Activated CD8-positive, alpha-beta memory T cell treated with anti-CD3 and anti-CD28 coated beads for 1 hour (primary cell): ENCODE results near the gene CP.
"Not testable (repeated sequence)": the region's sequence is repeated elsewhere in the genome, so short reads cannot be mapped to it uniquely, and the experiment has no call there.

Source experiments
- DNase-seq, 2 donors: peaks; one replicate each; pipeline ENCODE4 v3.0.0-alpha.2; 2020; ENCODE audit warnings: low read depth in 1 of 2; ENCODE audit errors: extremely low read depth in 1 of 2

The CP gene

DNA sequence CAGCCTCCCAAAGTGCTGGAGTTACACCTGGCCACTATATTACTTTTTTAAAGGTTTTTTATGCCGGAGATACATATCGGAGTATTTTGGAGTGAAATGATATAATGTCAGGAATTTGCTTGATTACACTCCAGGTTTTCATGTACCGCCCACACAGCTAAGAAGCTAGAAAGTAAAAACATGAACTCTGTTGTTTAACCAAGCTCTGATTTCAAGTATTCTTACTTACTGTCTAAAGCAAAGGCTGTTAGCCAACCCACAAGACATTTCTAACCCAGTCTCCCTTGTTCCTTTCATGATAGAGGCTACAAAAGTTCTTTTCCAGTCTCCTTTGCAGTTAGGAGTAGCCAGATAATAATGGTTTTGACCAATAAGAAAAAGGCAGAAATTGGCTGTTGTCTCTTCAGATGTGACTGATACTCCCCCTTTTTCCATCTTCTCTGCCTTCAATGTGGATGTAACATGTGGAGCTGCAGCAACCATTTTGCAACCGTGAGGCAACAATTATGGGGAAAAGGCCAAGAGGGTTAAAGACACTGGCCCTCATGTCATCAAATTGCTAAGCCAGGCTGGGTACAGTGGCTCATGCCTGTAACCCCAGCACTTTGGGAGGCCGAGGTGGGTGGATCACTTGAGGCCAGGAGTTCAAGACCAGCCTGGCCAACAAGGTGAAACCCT lies 6.1 kb upstream of the CP start:
- DNase-seq: no peak

DNA sequence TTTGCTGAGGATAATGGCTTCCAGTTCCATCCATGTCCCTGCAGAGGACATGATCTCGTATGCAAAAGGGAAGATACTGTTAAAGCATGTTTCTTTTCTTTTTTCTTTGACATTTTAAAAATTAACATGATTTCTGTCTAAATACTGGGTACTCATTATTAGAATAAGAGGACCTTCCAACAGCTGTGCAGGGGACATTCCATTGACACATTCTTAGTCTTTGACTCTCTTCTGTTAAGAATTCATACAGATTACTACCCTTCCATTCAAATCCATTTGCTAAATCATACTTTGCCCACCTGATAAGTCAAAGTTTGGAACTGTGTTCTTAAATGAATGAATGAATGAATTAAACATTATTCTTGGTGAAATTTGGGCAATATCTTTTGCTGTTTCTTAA lies 5.1 kb upstream of the CP start:
- DNase-seq: no peak

DNA sequence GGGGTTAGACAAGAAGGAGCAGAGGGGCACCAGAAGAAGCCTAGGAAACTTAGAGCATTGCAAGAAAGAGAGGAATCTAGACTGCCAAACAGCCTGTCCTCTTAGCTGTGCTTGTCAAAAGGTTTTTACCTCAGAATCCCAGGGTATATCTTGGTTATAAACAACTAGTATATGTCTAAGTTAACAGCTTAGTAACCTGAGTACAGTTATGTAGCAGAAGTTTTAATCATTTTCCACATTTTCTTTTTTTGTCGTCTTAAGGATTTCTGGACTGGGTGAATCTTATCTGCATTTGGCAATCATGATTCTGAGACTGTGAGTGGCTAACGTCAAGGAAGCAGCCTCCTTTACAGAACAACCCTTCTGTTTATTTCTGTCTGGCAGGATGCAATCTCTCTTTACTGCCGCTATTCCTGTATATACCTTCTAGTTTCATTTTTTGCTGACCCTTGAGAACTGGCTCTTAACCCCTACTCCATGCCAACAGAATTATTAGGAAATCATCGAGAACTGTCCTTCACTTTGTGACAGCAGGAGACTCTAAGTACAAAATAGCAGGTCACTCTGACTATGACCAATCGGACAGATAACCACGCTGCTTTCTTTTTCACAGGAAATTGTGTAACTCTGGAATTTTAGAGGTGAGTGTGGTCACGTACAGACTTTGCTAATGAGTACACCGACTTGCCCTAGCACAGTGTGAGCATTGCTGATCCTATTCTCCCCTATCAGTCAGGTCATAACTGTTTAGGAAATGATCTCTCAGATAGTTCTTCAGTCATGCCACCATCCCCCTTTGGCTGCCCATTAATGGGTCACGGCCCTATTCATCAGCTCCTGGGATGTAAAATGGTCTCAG lies 3.3 kb upstream of the CP start:
- no peak for DNase-seq

DNA sequence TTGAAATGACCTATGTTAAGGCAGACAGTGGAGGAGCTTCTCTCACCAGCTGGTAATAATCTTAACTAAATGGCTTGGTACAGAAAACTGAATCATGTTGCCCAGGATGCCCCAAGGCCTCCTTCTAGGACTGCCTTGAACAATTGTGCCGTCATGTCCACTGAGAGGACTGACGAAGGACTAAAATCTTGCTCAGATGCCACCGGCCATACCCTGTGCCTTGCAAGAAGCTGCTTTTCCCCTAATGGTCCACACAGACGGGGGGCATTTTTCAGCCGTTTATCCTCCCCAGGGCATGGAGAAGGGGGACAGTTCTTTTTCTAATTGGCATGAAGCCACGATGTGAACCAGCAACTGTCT lies 1.8 kb upstream of the CP start:
- no peak for DNase-seq

DNA sequence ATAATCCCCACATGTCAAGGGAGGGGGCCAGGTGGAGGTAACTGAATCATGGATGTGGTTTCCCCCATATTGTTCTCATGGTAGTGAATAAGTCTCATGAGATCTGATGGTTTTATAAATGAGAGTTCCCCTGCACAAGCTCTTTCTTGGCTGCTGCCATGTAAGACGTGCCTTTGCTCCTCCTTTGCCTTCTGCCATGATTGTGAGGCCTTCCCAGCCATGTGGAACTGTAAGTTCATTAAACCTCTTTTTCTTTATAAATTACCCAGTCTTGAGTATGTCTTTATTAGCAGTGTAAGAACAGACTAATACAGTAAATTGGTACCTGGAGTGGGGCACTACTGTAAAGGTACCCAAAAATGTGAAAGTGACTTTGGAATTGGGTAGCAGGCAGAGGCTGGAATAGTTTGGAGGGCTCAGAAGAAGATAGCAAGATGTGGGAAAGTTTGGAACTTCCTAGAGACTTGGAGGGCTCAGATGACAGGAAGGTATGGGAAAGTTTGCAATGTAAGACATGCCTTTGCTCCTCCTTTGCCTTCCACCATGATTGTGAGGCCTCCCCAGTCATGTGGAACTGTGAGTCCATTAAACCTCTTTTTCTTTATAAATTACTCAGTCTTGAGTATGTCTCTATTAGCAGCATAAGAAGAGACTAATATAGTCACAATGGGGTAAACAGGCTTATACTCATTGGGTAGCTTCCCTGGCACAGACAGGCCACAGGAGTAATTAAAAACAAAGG lies 2.1 kb downstream of the CP start:
- not testable (repeated sequence) for DNase-seq

DNA sequence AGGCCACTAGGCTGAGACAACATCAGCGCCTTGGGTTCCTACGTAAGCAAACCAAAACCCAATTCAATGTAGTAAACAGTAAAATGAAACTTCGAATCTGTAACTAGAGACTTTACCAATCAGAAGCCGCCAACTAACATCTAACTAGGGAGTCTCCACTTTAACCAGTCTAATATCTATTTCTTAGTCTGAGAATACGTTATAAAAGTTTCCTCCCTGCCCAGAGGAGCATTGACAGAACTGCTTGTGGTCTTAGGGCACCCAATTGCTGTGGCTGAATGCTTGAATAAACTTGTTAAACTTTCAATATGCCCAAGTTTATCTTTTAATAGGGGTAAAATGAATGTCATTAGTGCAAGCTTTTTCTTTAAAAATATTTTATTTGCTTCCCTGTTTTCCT lies 4.3 kb downstream of the CP start:
- no peak for DNase-seq

DNA sequence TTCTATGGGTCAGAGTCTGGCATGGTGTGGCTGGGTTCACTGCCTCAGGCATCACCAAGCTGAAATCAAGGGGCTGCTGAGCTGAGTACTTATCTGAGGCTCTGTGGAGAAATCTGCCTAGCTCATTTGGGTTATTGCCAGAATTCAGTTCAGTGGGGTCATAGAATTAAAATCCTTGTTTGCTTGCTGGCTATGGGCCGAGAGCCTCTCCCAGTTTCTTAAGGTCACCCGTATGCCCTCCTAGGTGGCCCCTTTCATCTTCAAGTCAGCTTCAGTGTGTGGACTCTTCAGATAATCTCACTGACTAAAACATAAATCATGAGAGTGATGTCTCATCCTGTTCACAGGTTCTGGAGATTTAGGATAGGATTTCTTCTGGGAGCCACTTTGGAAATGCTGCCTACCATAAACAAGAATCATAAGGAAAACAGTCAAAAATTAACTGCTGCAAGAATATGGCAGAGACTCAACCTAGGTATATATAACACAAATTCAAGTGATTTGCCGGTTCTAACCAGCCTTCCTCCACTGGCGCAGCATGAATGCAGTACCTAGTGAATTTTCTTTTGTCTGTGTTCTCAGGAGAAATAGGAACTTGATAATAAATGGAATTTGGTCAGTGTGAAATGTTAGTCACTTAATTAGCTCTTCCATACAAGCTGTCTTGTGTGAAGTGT lies 5.3 kb downstream of the CP start:
- no peak for DNase-seq

DNA sequence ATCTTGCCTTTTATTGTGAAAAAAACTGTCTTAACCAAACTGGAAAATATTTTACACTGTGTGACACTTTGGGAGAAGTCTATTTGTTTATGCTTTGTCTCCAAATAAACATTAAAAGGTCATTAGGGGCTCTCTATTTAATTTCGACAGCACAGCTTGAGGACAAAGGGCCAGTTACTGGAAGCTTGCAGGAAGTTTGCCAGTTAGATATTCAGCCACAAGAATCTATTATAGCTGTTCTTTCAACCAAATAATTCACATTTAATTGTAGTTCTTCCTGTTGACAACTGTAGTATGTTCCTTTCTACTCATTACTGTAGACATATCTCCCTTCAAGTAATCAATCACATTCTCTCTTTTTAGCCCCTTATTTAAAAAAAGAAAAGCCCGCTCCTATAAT lies 6.1 kb downstream of the CP start:
- DNase-seq: no peak

DNA sequence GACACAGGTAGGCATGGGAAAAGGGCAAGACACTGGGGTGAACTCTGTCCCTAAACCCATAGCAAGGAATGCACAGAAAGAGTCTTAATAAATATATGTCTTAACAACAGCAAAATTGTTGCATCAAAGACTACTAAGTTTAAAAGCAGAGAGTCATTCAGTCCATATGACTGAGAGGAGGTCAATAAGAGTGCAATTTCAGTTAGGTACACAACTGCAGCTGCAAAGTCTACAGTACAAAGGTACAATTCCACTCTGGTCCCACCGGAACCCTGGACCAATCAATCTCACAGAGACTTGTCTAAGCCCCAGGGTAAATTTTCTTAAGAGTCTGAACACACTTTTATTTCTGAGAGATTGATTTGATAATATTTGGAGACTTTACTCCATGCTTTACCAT lies 6.9 kb downstream of the CP start:
- DNase-seq: no peak

DNA sequence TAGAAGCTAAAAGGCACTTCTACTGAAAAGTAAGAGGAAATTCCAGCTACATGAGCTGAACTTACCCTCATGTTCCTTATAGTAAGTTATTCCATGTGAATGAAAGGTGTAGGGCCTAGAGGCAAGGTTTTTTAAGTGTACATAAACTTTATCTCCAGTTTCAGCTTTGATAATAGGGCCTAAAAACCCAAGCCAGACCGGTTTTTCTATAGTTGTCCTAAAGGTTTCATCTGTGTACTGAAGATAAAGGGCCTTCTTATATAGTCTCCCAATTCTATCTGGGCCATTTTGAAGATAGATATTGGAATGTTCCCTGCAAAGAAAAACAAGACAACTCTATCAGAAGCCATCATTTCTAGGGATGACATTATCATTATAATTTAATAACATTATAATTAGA lies 9.2 kb downstream of the CP start:
- DNase-seq: no peak

DNA sequence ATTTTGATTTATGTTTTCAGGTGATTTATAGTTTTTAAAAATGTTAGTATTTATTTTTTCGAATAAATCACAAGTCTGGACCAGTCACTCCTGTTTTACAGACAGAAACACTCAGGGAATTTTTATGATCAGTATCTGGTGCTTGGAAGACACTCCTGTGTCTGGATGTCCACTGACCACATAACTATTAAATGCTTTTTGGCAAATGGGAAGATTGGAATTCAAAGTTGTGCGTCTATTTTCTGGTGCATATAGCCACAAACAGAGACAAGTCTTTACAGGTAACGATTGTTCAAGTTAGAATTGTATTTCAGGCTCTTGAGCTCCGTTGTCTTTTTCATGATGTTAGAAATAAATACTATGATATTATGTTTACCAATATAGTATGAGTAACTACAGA lies 12.2 kb downstream of the CP start:
- DNase-seq: no peak

DNA sequence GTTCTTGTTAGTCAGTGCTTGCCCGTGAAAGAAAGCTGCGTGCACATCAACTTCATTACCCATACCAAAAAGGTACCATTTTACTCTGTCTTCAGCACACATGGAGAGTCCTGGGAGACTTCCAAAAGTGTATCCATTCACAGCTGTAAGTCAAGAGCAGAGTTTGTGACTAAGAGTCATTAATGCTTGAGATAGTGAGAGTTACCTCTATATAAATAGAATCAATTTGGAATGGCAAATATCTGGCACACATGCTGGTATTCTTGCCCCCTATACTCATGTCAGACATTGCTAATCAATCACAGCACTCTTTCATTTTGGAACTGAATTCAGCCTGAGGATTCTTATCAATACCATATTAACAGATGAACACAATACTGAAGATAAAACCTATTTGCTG lies 14.2 kb downstream of the CP start:
- DNase-seq: no peak

DNA sequence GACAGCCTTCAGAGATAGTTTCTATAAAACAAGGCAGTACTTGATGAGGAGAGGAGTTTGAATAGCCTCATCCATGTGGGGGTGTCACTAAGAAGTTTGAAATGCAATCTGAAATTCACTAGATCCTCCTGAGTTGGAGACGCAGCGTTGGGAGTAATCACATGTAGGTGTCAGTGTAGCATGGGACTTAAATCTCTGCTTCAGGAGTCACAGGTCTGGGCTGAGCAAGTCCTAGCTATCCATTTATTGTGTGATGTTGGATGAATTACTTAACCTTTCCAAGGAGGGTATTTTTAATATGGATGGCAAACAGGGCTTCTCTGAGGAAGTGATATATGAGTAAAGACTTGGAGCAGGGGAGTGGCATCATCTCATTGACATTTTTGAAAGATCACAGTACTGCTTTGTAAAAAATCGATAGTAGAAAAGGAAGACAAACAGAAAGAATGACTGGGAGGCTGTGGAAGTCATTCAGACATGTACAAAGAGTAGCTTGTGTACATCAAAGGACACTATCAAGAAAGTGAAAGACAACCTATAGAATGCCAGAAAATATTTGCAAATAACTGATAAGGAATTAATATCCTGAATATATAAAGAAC lies 17.1 kb downstream of the CP start:
- DNase-seq: no peak

DNA sequence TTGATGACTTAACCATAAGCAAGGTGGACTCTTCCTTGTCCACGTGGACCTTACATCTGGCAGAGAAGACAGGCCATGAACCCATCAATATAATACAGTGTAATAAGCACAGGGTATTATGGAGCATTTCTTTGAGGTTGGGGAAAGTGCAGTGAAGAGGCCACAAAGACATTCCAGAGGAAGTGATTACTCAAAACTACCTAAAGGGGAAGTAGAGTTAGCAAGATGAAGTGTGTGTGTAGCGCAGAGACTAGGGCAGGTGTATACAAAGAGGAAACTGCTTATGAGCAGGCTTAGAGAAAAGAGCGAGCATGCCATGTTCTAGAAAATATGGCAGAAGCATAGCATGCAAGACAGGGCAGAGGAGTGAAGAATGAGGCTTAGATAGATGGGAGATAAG lies 17.9 kb downstream of the CP start:
- DNase-seq: no peak

DNA sequence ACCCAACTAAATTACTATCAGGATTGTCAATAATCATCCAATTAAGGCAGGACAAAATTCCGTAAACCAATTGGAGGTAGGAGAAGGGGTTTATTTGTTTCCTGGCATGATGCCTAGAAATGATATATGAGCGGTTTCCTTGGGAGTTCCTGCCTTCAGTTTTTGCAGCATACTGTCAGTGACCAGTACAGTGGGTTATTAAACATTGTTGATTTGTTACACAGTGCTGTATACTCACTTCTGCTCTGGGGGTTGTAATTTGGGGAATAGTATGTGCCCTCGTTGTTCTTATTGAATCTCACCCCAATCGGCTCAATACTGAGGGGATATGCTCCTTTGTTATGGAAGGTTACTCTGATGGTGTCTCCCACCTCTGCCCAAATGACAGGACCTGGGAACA lies 22.2 kb downstream of the CP start:
- no peak for DNase-seq

DNA sequence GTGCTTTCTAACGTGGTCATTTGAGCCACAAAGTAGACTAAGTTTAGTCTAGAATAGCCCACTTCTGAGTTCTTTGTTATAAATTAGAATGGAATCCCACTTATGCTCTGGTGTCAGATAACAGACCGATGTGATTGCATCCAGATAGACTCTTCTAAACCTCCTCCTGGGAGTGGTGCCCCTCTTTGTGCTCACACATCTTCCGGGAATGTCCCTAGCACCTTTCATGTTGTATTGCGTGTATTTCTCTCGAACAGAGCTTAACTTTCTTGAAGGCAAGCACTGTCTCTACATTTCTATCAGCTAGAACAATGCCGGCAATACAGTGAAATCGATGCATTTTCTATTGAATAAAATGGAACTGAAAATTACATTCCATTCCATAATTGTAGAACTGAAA lies 23.0 kb downstream of the CP start:
- no peak for DNase-seq

DNA sequence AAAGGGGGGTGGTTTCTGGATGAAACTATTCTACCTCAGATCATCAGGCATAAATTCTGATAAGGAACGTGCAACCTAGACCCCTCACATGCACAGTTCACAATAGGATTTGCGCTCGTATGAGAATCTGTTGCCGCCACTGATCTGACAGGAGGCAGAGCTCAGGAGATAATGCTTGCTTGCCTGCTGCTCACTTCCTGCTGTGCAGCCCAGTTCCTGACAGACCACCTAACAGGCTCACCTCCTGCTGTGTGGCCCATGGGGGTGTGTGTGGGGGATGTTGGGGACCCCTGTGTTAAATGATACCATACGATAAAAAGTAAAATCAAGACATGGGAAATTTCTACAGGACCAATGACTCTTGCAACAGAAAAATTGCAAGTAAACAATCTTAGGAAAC lies 24.0 kb downstream of the CP start:
- no peak for DNase-seq

DNA sequence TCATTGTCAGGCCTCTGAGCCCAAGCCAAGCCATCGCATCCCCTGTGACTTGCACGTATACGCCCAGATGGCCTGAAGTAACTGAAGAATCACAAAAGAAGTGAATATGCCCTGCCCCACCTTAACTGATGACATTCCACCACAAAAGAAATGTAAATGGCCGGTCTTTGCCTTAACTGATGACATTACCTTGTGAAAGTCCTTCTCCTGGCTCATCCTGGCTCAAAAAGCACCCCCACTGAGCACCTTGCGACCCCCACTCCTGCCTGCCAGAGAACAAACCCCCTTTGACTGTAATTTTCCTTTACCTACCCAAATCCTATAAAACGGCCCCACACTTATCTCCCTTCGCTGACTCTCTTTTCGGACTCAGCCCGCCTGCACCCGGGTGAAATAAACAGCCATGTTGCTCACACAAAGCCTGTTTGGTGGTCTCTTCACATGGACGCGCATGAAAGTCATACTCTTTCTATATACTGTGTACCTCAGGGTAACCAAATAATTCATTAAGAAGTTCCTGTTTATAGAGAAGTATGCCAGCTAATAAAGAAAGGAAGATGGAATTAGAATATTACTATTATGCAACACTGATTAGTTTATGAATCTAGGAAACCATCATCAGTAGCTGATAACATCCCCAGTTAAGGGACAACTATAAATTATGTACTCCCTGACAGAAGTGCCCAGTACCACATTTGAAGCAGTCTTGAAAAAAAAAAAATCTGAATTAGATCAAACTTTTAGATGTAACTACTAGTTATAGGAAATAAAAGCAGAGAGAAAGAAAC lies 24.6 kb downstream of the CP start:
- DNase-seq: not testable (repeated sequence)

DNA sequence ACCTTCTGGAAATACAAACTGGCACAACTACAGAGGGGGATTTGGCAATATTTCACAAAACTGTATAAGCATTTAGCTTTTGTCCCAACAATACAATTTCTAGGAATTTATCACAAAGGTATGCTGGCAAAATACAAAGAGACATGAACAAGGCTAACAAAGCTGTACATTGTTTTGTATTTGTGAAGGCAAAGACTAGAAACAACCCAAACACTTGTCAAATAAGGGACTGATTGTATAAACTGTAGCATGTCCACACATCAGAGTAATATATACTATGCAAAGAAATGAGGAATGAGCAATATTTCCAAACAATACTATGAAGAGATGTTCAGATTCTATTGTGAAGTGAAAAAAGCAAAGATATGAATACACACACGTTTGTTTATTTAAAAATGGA lies 26.4 kb downstream of the CP start:
- DNase-seq: no peak

DNA sequence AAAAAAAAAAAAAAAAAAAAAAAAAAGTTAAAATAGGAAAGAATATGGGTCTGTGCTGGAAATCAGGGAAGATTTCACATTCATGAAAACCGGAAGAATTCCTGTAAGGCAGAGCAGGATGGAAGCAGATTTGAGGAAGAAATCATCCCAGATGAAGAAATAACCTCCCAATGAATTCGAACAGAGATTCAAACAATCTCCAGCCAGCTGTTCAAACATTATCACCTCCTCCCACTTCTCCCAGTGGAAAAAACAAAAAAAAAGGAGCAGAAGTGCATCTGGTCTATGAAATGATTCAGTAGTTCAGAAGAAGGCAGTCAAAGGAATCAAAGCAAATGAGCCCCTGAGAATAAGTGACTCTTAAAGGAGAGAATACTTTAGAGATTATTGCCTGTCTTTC lies 33.1 kb downstream of the CP start:
- DNase-seq: no peak
